Dermis microvascular lymphatic vessel endothelial cell (primary cell): Measurements from ENCODE around the gene CBY1. TPM values are rescaled to one million over a fixed set of nuclear protein-coding genes. Genes with fewer than 3 reads are reported as not detected.
A peak's percentile ranks its signal among the peaks of the same experiment; 100 is the strongest.

Experiments used
- DNase-seq, 2 donors: peaks; one replicate each; pipeline versions ENCODE4 v3.0.0 to v3.0.0-alpha.2; 2010; ENCODE audit warnings: low read depth in 2 of 2
- total RNA-seq: library from RNA; depleted of rRNA; stranded (reverse); fragments of >200 nt; gene quantifications from 2 replicates; pipeline ENCODE4 v1.2.1, GENCODE V29; 2014

The CBY1 gene
- total RNA-seq, 1 donor from 2014 or later: 17.3 TPM

GRCh38 chr22:38649841-38650522 is 6.5 kb upstream of the CBY1 start:
- no peak for DNase-seq

GRCh38 chr22:38652859-38653258 is 3.6 kb upstream of the CBY1 start:
- DNase-seq: no peak

- no peak for DNase-seq
Measured at GRCh38 chr22:38653741-38654140, 2.7 kb upstream of the CBY1 start.

GRCh38 chr22:38655519-38656255 is 751 bp upstream of the CBY1 start:
- peak in 1 of 2 donors; percentile 7 for DNase-seq

GRCh38 chr22:38657045-38657909 is 839 bp downstream of the CBY1 start:
- DNase-seq: peak in 1 of 2 donors; percentile 21

- DNase-seq: no peak
Measured at GRCh38 chr22:38674888-38675287, 18.4 kb downstream of the CBY1 start.

GRCh38 chr22:38675833-38676232 is 19.4 kb downstream of the CBY1 start:
- DNase-seq: no peak

- peak; percentile 70 to 90 for DNase-seq
Measured at GRCh38 chr22:38681582-38682335, 25.3 kb downstream of the CBY1 start, which contains the start of gene TOMM22. TOMM22 (plus strand) TSS chr22:38681957; CDS start chr22:38681979, 22 bp downstream.

GRCh38 chr22:38684895-38685294 is 28.5 kb downstream of the CBY1 start:
- no peak for DNase-seq

GRCh38 chr22:38685761-38686160 is 29.3 kb downstream of the CBY1 start:
- no peak for DNase-seq

- DNase-seq: no peak
Measured at GRCh38 chr22:38689651-38690050, 33.2 kb downstream of the CBY1 start.

- DNase-seq: peak in 1 of 2 donors; percentile 26
Measured at GRCh38 chr22:38694049-38694448, 37.6 kb downstream of the CBY1 start.

- peak in 1 of 2 donors; percentile 36 for DNase-seq
Measured at GRCh38 chr22:38694940-38695339, 38.5 kb downstream of the CBY1 start.

- DNase-seq: peak; percentile 89 to 95
Measured at GRCh38 chr22:38696606-38697424, 40.4 kb downstream of the CBY1 start.

- peak in 1 of 2 donors; percentile 55 for DNase-seq
Measured at GRCh38 chr22:38697425-38698089, 41.1 kb downstream of the CBY1 start.

- no peak for DNase-seq
Measured at GRCh38 chr22:38698407-38699094, 42.1 kb downstream of the CBY1 start.

- no peak for DNase-seq
Measured at GRCh38 chr22:38699143-38699542, 42.7 kb downstream of the CBY1 start.

- peak in 1 of 2 donors; percentile 25 for DNase-seq
Measured at GRCh38 chr22:38699784-38700183, 43.3 kb downstream of the CBY1 start.

GRCh38 chr22:38700270-38700788 is 43.9 kb downstream of the CBY1 start:
- DNase-seq: peak in 1 of 2 donors; percentile 29
